ENCODE data around the gene ZBTB16. TPM values are rescaled to one million over a fixed set of nuclear protein-coding genes. Genes with fewer than 3 reads are reported as not detected.
A peak's percentile ranks its signal among the peaks of the same experiment; 100 is the strongest.

Gene ZBTB16
- total and polyA plus RNA-seq, 2 of the 13 experiments (the other 11 are each of a cell fraction or from before 2014, with no cell fraction given) = not detected

DNA sequence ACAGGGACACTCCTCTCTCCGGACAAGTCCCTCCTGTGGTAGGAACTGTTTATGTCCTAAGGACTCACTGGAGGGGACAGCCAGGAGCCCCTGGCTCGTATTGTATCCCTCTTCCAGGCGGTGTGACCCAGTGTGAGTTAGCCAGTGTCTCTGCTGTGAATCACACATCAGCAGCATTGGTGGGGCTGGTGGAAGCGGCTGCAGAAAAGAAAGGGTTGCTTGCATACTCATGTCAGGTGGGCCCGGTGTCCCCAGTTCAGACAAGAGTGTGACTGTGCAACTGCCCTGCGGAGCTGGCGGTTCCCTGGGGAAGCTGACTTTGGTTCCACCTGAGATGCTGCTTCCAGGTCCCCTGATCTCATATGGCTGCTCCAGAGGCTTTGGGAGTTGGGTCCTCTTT lies 99.4 kb downstream of the ZBTB16 start (continued):
- TF ChIP-seq IKZF1 (IDR thresholded peaks at IDR 0.05) (no peak), MAFG (CRISPR knock-in tag; IDR thresholded peaks at IDR 0.05) (no peak), ZNF781 (CRISPR knock-in tag; IDR thresholded peaks at IDR 0.05; ENCODE audit: borderline replicate concordance, not compliant biosample characterization) (no peak)

DNA sequence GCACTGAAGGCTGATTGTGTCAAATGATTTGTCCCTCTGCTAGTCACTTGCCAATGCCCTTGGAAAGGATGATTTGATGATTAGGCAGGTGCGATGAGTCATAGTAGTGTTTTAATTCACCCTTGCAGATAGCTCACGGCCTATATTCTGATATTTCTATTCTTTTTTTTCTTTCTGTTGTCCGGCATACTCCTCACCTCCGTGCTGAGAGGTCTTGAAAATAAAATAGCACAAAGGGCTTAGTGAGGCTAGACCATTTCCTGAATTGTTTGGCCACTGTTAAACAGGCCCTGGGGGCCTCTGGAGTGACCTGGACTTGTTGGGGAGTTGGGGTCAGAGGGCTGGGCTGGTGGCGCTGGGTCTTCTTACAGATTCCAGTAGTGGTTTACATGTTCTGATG lies 99.8 kb downstream of the ZBTB16 start:
- ATAC-seq = no peak

More for the DNA sequence above, 99.8 kb downstream of the ZBTB16 start:
- POLR2A ChIA-PET = no interaction called here
- Histone ChIP-seq H3K27me3 (ENCODE audit: control insufficient read depth in 1 of 2, insufficient read depth in 2 of 2, low read length in 2 of 2) (peaks cover 0 to 4% of the 10 kb centered on the region in 2 experiments; a peak in 2 of 5 replicates), H3K27ac (ENCODE audit: extremely low read length, insufficient read depth, low read length) (no peak overlapping the region), H3K4me3 (replicated peaks in 1 of 3; ENCODE audit: insufficient read depth in 1 of 3, low read depth in 2 of 3, low read length in 3 of 3) (no peak overlapping the region), H2AFZ (ENCODE audit: low read length) (no peak overlapping the region), H4K20me1 (ENCODE audit: insufficient read depth, low read length) (no peaks in the 10 kb centered on the region), H3K4me1 (ENCODE audit: insufficient read depth, low read length) (peaks cover 22% of the 10 kb centered on the region), H3K36me3 (replicated peaks in 1 of 2; ENCODE audit: control insufficient read depth in 1 of 2, insufficient read depth in 2 of 2, low read length in 2 of 2) (no peaks in the 10 kb centered on the region), H3K9ac (ENCODE audit: insufficient read depth, low read depth, low read length) (no peak overlapping the region), H3K79me2 (ENCODE audit: insufficient read depth, low read length) (no peaks in the 10 kb centered on the region), H3K4me2 (ENCODE audit: low read depth, low read length) (peak overlapping the region; percentile 50; the same call in 1 of the 2 replicates), H3K9me3 (ENCODE audit: low read length) (no peaks in the 10 kb centered on the region)
- TF ChIP-seq ZGPAT (CRISPR knock-in tag; IDR thresholded peaks at IDR 0.05) (no peak), AKAP8 (CRISPR knock-in tag; IDR thresholded peaks at IDR 0.05) (no peak), TRIM24 (CRISPR knock-in tag; IDR thresholded peaks at IDR 0.05) (no peak), RAD21 (CRISPR knock-in tag; IDR thresholded peaks at IDR 0.05) (no peak)
- TF ChIP-seq, protein P1, sequence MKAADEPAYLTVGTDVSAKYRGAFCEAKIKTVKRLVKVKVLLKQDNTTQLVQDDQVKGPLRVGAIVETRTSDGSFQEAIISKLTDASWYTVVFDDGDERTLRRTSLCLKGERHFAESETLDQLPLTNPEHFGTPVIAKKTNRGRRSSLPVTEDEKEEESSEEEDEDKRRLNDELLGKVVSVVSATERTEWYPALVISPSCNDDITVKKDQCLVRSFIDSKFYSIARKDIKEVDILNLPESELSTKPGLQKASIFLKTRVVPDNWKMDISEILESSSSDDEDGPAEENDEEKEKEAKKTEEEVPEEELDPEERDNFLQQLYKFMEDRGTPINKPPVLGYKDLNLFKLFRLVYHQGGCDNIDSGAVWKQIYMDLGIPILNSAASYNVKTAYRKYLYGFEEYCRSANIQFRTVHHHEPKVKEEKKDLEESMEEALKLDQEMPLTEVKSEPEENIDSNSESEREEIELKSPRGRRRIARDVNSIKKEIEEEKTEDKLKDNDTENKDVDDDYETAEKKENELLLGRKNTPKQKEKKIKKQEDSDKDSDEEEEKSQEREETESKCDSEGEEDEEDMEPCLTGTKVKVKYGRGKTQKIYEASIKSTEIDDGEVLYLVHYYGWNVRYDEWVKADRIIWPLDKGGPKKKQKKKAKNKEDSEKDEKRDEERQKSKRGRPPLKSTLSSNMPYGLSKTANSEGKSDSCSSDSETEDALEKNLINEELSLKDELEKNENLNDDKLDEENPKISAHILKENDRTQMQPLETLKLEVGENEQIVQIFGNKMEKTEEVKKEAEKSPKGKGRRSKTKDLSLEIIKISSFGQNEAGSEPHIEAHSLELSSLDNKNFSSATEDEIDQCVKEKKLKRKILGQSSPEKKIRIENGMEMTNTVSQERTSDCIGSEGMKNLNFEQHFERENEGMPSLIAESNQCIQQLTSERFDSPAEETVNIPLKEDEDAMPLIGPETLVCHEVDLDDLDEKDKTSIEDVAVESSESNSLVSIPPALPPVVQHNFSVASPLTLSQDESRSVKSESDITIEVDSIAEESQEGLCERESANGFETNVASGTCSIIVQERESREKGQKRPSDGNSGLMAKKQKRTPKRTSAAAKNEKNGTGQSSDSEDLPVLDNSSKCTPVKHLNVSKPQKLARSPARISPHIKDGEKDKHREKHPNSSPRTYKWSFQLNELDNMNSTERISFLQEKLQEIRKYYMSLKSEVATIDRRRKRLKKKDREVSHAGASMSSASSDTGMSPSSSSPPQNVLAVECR (CRISPR knock-in tag; IDR thresholded peaks at IDR 0.05; ENCODE audit: borderline replicate concordance) = no peak
- intact Hi-C loops (cut with micrococcal nuclease; ENCODE audit: unreplicated experiment) = no loop called here
- no TSS peak for BruUV-seq (replicated peaks)
- no peak for DNase-seq (ENCODE audit: low spot score)
- CTCF ChIA-PET (ENCODE audit: low intra/inter-chr PET ratio, low total read pairs) = no interaction called here
- WGBS (ENCODE audit: low lambda C conversion rate) = 41% methylated on average over 5 of the region's 5 CpGs
- no peak for FAIRE-seq
- in situ Hi-C loops (cut with HindIII; ENCODE audit: extremely low pct_ligation_motif_present, low pct_unique_long_range_greater_than_20kb) = no loop called here

Measured in HepG2 (cell line).